ENCODE measurements around the gene EEF1AKMT1.

The EEF1AKMT1 gene

DNA sequence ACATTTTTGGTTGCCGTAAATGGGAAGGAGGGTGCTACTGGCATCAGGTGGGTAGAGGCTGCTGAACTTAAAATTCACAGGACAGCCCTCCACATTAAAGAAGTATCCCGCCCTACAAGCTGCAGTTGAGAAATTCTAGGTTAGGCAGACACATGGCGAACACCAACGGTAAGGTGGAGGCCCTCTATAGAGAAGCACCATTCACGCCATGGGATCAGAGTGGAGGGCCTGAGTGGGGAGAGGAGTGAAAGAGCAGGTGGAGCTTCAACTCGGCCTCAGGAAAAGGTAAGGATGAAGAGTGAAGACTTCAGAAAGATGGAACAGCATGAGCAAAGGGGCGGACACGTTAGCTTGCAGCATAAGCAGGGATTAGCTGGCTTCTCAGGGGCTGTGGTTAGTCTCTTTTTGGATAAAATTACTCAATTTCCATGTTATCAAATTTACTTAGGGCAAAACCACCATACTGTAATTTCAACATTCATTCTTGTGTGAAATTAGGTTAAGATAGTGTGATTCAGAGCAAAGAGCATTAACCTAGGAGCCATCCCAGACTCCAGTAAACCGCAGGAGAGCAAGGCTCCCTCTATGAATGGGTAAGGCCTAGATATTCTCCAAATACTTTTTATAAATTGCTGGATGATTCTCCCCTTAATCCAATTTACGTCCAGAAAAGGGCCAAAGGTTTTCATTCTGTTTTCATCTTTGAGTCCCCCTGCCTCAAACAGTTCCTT, 1.2 kb downstream of the EEF1AKMT1 start:
- H3K4me3 ChIP-seq (ENCODE audit: control insufficient read depth, low read depth, low read length): peak overlapping the region; percentile 52; the same call in 1 of the 2 replicates
- TF ChIP-seq, protein P1, sequence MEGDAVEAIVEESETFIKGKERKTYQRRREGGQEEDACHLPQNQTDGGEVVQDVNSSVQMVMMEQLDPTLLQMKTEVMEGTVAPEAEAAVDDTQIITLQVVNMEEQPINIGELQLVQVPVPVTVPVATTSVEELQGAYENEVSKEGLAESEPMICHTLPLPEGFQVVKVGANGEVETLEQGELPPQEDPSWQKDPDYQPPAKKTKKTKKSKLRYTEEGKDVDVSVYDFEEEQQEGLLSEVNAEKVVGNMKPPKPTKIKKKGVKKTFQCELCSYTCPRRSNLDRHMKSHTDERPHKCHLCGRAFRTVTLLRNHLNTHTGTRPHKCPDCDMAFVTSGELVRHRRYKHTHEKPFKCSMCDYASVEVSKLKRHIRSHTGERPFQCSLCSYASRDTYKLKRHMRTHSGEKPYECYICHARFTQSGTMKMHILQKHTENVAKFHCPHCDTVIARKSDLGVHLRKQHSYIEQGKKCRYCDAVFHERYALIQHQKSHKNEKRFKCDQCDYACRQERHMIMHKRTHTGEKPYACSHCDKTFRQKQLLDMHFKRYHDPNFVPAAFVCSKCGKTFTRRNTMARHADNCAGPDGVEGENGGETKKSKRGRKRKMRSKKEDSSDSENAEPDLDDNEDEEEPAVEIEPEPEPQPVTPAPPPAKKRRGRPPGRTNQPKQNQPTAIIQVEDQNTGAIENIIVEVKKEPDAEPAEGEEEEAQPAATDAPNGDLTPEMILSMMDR (IDR thresholded peaks at IDR 0.05; ENCODE audit: control insufficient read depth, insufficient read depth, low read depth, low read length, missing control alignments): no peak
- peak; percentile 23 for DNase-seq (ENCODE audit: low read depth)

DNA sequence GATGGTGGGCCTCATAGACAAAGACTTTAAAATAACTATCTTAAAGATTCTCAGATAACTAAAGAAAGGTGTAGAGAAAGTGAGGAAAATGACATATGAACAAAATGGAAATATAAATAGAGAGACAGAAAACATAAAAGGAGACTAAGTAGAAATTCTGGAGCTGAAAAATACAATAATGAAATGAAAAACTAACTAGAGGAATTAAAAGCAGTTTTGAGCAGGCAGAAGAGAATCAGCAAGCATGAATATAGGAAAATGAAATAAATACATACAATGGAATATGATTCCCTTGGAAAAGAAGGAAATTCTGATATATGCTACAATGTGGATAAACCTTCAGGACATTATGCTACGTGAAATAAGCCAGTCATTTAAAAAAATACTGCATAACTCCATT, 3.9 kb downstream of the EEF1AKMT1 start:
- TF ChIP-seq, protein P1 (IDR thresholded peaks at IDR 0.05; ENCODE audit: control insufficient read depth, insufficient read depth, low read depth, low read length, missing control alignments): no peak
- DNase-seq (ENCODE audit: low read depth): no peak
- no peak overlapping the region for H3K4me3 ChIP-seq (ENCODE audit: control insufficient read depth, low read depth, low read length)

GRCh38 chr13:20769091-20769490, 4.7 kb downstream of the EEF1AKMT1 start:
- TF ChIP-seq, protein P1 (IDR thresholded peaks at IDR 0.05; ENCODE audit: control insufficient read depth, insufficient read depth, low read depth, low read length, missing control alignments): no peak
- no peak for DNase-seq (ENCODE audit: low read depth)
- H3K4me3 ChIP-seq (ENCODE audit: control insufficient read depth, low read depth, low read length): no peak overlapping the region

GRCh38 chr13:20767309-20767943, 6.3 kb downstream of the EEF1AKMT1 start:
- no peak for DNase-seq (ENCODE audit: low read depth)
- TF ChIP-seq, protein P1 (IDR thresholded peaks at IDR 0.05; ENCODE audit: control insufficient read depth, insufficient read depth, low read depth, low read length, missing control alignments): no peak
- H3K4me3 ChIP-seq (ENCODE audit: control insufficient read depth, low read depth, low read length): no peak overlapping the region

GRCh38 chr13:20760872-20761271, 12.9 kb downstream of the EEF1AKMT1 start:
- no peak overlapping the region for H3K4me3 ChIP-seq (ENCODE audit: control insufficient read depth, low read depth, low read length)
- TF ChIP-seq, protein P1 (IDR thresholded peaks at IDR 0.05; ENCODE audit: control insufficient read depth, insufficient read depth, low read depth, low read length, missing control alignments): no peak
- no peak for DNase-seq (ENCODE audit: low read depth)

DNA sequence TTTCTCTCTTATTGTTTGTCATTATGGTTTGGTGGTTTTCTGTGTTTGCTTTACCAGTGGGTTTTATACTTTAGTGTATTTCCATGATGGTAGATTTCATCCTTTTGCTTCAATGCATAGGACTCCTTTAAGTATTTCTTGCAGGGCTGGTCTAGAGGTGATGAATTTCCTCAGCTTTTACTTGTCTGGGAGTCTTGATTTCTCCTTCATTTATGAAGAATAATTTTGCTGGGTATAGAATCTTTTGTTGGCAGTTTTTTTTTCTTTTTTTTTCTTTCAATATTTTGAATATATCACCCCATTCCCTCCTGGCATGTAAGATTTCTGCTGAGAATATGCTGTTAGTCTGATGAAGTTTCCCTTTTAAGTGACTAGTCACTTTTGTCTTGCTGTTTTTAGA, 19.8 kb downstream of the EEF1AKMT1 start:
- no peak for DNase-seq (ENCODE audit: low read depth)
- no peak overlapping the region for H3K4me3 ChIP-seq (ENCODE audit: control insufficient read depth, low read depth, low read length)
- TF ChIP-seq, protein P1 (IDR thresholded peaks at IDR 0.05; ENCODE audit: control insufficient read depth, insufficient read depth, low read depth, low read length, missing control alignments): no peak
